Pericardium fibroblast (primary cell): ENCODE measurements around the gene TBX18. TPM values are rescaled to one million over a fixed set of nuclear protein-coding genes. Genes with fewer than 3 reads are reported as not detected.

ENCODE experiments used
- total RNA-seq: library from RNA; depleted of rRNA; stranded (reverse); fragments of >200 nt; gene quantifications from 2 replicates; pipeline ENCODE4 v1.2.3, GENCODE V29; 2015

TBX18 gene
- total RNA-seq: 29.6 and 61.3 TPM in 2 replicates

DNA sequence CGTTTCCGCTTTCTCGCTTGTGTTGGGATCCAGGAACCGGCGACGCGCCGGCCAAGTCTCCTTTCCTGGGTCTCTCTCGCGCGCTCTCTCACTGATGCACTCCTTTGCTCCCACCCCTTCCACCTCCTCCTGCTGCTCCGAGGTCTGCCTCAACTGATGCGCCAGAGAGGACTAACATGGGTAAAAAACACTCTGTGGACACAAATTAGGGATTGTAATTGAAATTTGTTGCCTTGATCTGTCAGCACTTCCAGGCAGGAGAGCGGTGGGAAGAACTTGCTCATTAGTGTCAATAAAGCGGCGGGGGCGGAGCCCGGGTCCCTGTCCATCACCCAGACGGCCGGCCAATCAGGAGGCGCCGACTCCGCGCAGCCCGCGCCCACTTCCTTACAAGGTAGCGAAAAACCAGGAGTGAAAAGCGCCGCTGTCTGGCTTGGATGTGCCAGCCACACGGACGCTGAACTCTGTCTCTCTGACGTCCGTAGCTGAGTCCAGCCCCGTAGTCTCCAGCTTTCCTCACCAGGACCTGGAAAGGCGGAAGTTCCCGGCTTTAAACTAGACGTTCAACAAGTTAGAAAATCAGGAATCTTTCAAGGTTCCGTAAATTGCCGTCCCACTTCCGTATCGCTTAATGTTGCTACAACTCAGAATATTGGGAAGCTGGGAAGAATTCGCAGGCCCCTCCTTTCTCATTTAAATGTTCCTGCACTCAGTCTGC, at the start of gene TBX18:
TSS of gene TBX18 (minus strand) at position 267 of the 718 bp plus-strand sequence. CDS start 417 bp downstream, outside the sequence.

